H9 (cell line): ENCODE measurements around the gene RALGDS. TPM values are rescaled to one million over a fixed set of nuclear protein-coding genes. Genes with fewer than 3 reads are reported as not detected.
A peak's percentile ranks its signal among the peaks of the same experiment; 100 is the strongest.
"Not testable (repeated sequence)": the region's sequence is repeated elsewhere in the genome, so short reads cannot be mapped to it uniquely, and the experiment has no call there.

Experiments used
- DNase-seq: peaks from one replicate; pipeline ENCODE4 v3.0.0-alpha.2; 2017
- H2AFZ ChIP-seq: one replicate; pipeline ENCODE4 v1.6.1; 2013; ENCODE audit warnings: mild to moderate bottlenecking, low read length, control low read depth, moderate library complexity
- H2AK5ac ChIP-seq: 2 replicates; pipeline ENCODE4 v1.6.1; 2013; ENCODE audit warnings: low read length, control low read depth, mixed read lengths; ENCODE audit not compliant: insufficient read length
- H2BK120ac ChIP-seq: one replicate; pipeline ENCODE4 v1.6.1; 2013; ENCODE audit warnings: low read depth, mild to moderate bottlenecking, low read length, control low read depth, inconsistent platforms; ENCODE audit not compliant: poor library complexity, severe bottlenecking
- H2BK12ac ChIP-seq: 2 replicates; pipeline ENCODE4 v1.6.1; 2013; ENCODE audit warnings: low read length, control low read depth, mixed read lengths, low read depth; ENCODE audit not compliant: insufficient read length
- H2BK15ac ChIP-seq: 2 replicates; pipeline ENCODE4 v1.6.1; 2013; ENCODE audit warnings: low read depth, low read length, control low read depth
- H2BK20ac ChIP-seq: one replicate; pipeline ENCODE4 v1.6.1; 2013; ENCODE audit warnings: low read depth, mild to moderate bottlenecking, low read length, control low read depth, inconsistent platforms; ENCODE audit not compliant: poor library complexity, severe bottlenecking
- H2BK5ac ChIP-seq: 2 replicates; pipeline ENCODE4 v1.6.1; 2013; ENCODE audit warnings: low read length, control low read depth, mixed read lengths; ENCODE audit not compliant: insufficient read length
- H3K14ac ChIP-seq: 2 replicates; pipeline ENCODE4 v1.6.1; 2013; ENCODE audit warnings: low read length, control low read depth; ENCODE audit not compliant: insufficient read depth
- H3K18ac ChIP-seq: 2 replicates; pipeline ENCODE4 v1.6.1; 2013; ENCODE audit warnings: low read depth, mild to moderate bottlenecking, mixed read lengths, low read length, control low read depth; ENCODE audit not compliant: insufficient read length
- H3K23ac ChIP-seq: 2 replicates; pipeline ENCODE4 v1.6.1; 2013; ENCODE audit warnings: low read length, control low read depth, mixed read lengths, low read depth; ENCODE audit not compliant: insufficient read length
- H3K23me2 ChIP-seq: 2 replicates; pipeline ENCODE4 v1.6.1; 2013; ENCODE audit warnings: low read depth, mild to moderate bottlenecking, mixed read lengths, low read length, control low read depth; ENCODE audit not compliant: insufficient read length, poor library complexity, severe bottlenecking
- H3K27ac ChIP-seq: 2 replicates; pipeline ENCODE4 v1.5.1; 2013; ENCODE audit warnings: low read length, control low read depth, mixed read lengths, low read depth; ENCODE audit not compliant: insufficient read length
- H3K27me3 ChIP-seq: 2 replicates; pipeline ENCODE4 v1.6.1; 2013; ENCODE audit warnings: low read length, control low read depth, inconsistent platforms; ENCODE audit not compliant: insufficient read depth
- H3K4ac ChIP-seq: 2 replicates; pipeline ENCODE4 v1.6.1; 2013; ENCODE audit warnings: low read depth, mild to moderate bottlenecking, control low read depth, inconsistent platforms, low read length, moderate library complexity
- H3K4me1 ChIP-seq: 2 replicates; pipeline ENCODE4 v1.6.1; 2013; ENCODE audit warnings: low read length, control low read depth, inconsistent platforms; ENCODE audit not compliant: insufficient read depth
- H3K4me2 ChIP-seq: 2 replicates; pipeline ENCODE4 v1.6.1; 2013; ENCODE audit warnings: low read length, control low read depth, mixed read lengths; ENCODE audit not compliant: insufficient read length, insufficient read depth
- H3K56ac ChIP-seq: 2 replicates; pipeline ENCODE4 v1.6.1; 2013; ENCODE audit warnings: low read depth, mild to moderate bottlenecking, mixed read lengths, low read length, control low read depth; ENCODE audit not compliant: insufficient read length
- H3K79me1 ChIP-seq: 2 replicates; pipeline ENCODE4 v1.6.1; 2013; ENCODE audit warnings: low read depth, mild to moderate bottlenecking, moderate library complexity, low read length, control low read depth, inconsistent platforms; ENCODE audit not compliant: insufficient read depth, poor library complexity, severe bottlenecking
- H3K79me2 ChIP-seq: 2 replicates; pipeline ENCODE4 v1.6.1; 2013; ENCODE audit warnings: low read length, control low read depth, inconsistent platforms; ENCODE audit not compliant: insufficient read depth
- H3K9ac ChIP-seq: 2 replicates; pipeline ENCODE4 v1.6.1; 2013; ENCODE audit warnings: low read length, control low read depth, mixed read lengths; ENCODE audit not compliant: insufficient read length; ENCODE audit errors: extremely low read depth
- H3K9me3 ChIP-seq: one replicate; pipeline ENCODE4 v1.6.1; 2013; ENCODE audit warnings: low read depth, low read length, inconsistent platforms; ENCODE audit not compliant: control insufficient read depth
- H3T11ph ChIP-seq: one replicate; pipeline ENCODE4 v1.6.1; 2013; ENCODE audit warnings: mild to moderate bottlenecking, low read length, control low read depth, inconsistent platforms
- H4K20me1 ChIP-seq: one replicate; pipeline ENCODE4 v1.6.1; 2013; ENCODE audit not compliant: control insufficient read depth, insufficient read length, insufficient read depth
- H4K5ac ChIP-seq: 2 replicates; pipeline ENCODE4 v1.6.1; 2013; ENCODE audit warnings: low read depth, mild to moderate bottlenecking, mixed read lengths, low read length, control low read depth; ENCODE audit not compliant: insufficient read length
- H4K8ac ChIP-seq: replicated peaks from 2 replicates; pipeline ENCODE4 v1.6.1; 2013; ENCODE audit warnings: low read length, control low read depth, mixed read lengths, low read depth; ENCODE audit not compliant: insufficient read length
- H4K91ac ChIP-seq: 2 replicates; pipeline ENCODE4 v1.6.1; 2013; ENCODE audit warnings: low read depth, mild to moderate bottlenecking, moderate library complexity, mixed read lengths, low read length, control low read depth; ENCODE audit not compliant: insufficient read length
- H3K27ac Mint-ChIP-seq, 3 experiments: 2 replicates in 2 of 3; 3 replicates in 1 of 3; pipeline ENCODE4 v1.8.0; 2020 to 2021; ENCODE audit warnings: mixed read lengths in 3 of 3, mild to moderate bottlenecking in 1 of 3, moderate library complexity in 1 of 3
- H3K27me3 Mint-ChIP-seq: 2 replicates; pipeline ENCODE4 v1.8.0; 2021; ENCODE audit warnings: low read depth, mild to moderate bottlenecking, moderate library complexity, mixed read lengths
- H3K36me3 Mint-ChIP-seq, 3 experiments: 2 replicates in 2 of 3; 3 replicates in 1 of 3; pipeline ENCODE4 v1.8.0; 2020 to 2021; ENCODE audit warnings: low read depth in 3 of 3, mixed read lengths in 3 of 3; ENCODE audit not compliant: insufficient read depth in 1 of 3
- H3K4me1 Mint-ChIP-seq, 2 experiments: 2 replicates each; pipeline ENCODE4 v1.8.0; 2020; ENCODE audit warnings: mixed read lengths in 2 of 2
- H3K4me3 Mint-ChIP-seq, 2 experiments: 2 replicates in 1 of 2; 3 replicates in 1 of 2; pipeline ENCODE4 v1.8.0; 2020 to 2021; ENCODE audit warnings: mild to moderate bottlenecking in 2 of 2, mixed read lengths in 2 of 2, moderate library complexity in 1 of 2
- H3K9me3 Mint-ChIP-seq, 2 experiments: 2 replicates in 1 of 2; 3 replicates in 1 of 2; pipeline ENCODE4 v1.8.0; 2020; ENCODE audit warnings: mild to moderate bottlenecking in 2 of 2, mixed read lengths in 2 of 2, moderate library complexity in 1 of 2
- WGBS: extraction: QIAGEN DNeasy Blood & Tissue Kit; methylation state at CpG from one replicate; pipeline ENCODE4 v1.1.7; 2013; ENCODE audit warnings: missing lambda C conversion rate, low lambda C conversion rate, mixed read lengths; ENCODE audit not compliant: insufficient read length; ENCODE audit errors: extremely low coverage; 5-methylcytosine and 5-hydroxymethylcytosine counted together
- total RNA-seq: library from RNA; stranded (reverse); gene quantifications from 2 replicates; pipeline ENCODE4 v1.2.1, GENCODE V29; 2021
- TF ChIP-seq, protein P1 (sequence below): fragments of 200-600 bp; sonication (generic); conservative IDR thresholded peaks from 3 replicates; pipeline ENCODE4 v1.8.0; 2021; ENCODE audit warnings: antibody characterized with exemption, mild to moderate bottlenecking

The RALGDS gene
- total RNA-seq, 1 experiment from 2014 or later, result 21.3 TPM

GRCh38 chr9:133170716-133171115 is 49.7 kb upstream of the RALGDS start:
- Mint-ChIP-seq H3K4me1 (peaks cover 6 to 8% of the 10 kb centered on the region in 2 experiments), H3K27ac (no peak overlapping the region), H3K4me3 (no peak overlapping the region), H3K27me3 (peaks cover 42% of the 10 kb centered on the region), H3K9me3 (no peaks in the 10 kb centered on the region), H3K36me3 (no peaks in the 10 kb centered on the region)
- Histone ChIP-seq H3K79me1 (no peaks in the 10 kb centered on the region), H3K14ac (no peak overlapping the region), H4K8ac (no peak overlapping the region), H3T11ph (no peak overlapping the region), H3K9me3 (no peaks in the 10 kb centered on the region), H3K18ac (no peak overlapping the region), H2AFZ (no peak overlapping the region), H2BK120ac (no peak overlapping the region), H2AK5ac (no peak overlapping the region), H3K4me2 (no peak overlapping the region), H3K4me1 (no peaks in the 10 kb centered on the region), H4K20me1 (no peaks in the 10 kb centered on the region), H4K5ac (no peak overlapping the region), H3K9ac (no peak overlapping the region), H2BK20ac (no peak overlapping the region), H2BK12ac (no peak overlapping the region), H3K27ac (no peak overlapping the region), H3K27me3 (no peaks in the 10 kb centered on the region; the same call in 1 of the 2 replicates), H3K79me2 (no peaks in the 10 kb centered on the region), H2BK5ac (no peak overlapping the region), H3K23ac (no peak overlapping the region), H2BK15ac (no peak overlapping the region), H3K4ac (no peak overlapping the region), H4K91ac (no peak overlapping the region), H3K56ac (no peak overlapping the region), H3K23me2 (no peaks in the 10 kb centered on the region)
- WGBS, result no CpG with 5 or more reads among the region's 11 CpGs
- TF ChIP-seq, protein P1, sequence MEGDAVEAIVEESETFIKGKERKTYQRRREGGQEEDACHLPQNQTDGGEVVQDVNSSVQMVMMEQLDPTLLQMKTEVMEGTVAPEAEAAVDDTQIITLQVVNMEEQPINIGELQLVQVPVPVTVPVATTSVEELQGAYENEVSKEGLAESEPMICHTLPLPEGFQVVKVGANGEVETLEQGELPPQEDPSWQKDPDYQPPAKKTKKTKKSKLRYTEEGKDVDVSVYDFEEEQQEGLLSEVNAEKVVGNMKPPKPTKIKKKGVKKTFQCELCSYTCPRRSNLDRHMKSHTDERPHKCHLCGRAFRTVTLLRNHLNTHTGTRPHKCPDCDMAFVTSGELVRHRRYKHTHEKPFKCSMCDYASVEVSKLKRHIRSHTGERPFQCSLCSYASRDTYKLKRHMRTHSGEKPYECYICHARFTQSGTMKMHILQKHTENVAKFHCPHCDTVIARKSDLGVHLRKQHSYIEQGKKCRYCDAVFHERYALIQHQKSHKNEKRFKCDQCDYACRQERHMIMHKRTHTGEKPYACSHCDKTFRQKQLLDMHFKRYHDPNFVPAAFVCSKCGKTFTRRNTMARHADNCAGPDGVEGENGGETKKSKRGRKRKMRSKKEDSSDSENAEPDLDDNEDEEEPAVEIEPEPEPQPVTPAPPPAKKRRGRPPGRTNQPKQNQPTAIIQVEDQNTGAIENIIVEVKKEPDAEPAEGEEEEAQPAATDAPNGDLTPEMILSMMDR, result no peak
- DNase-seq, result no peak

GRCh38 chr9:133169687-133170086 is 48.6 kb upstream of the RALGDS start:
- not testable (repeated sequence) for H2AFZ ChIP-seq, H4K20me1 ChIP-seq, H3K9me3 Mint-ChIP-seq, H3K9me3 ChIP-seq, H3K56ac ChIP-seq, H3K14ac ChIP-seq, H4K5ac ChIP-seq, H3K23me2 ChIP-seq, H2BK20ac ChIP-seq, H2BK5ac ChIP-seq, H3K4me3 Mint-ChIP-seq, H2BK12ac ChIP-seq, H3K23ac ChIP-seq, H3K4me1 Mint-ChIP-seq, H2AK5ac ChIP-seq, H3K4me2 ChIP-seq, H4K8ac ChIP-seq, H3K18ac ChIP-seq, DNase-seq, H3T11ph ChIP-seq, H3K79me1 ChIP-seq, H3K4me1 ChIP-seq, H2BK120ac ChIP-seq, H3K9ac ChIP-seq, H3K27ac ChIP-seq, H2BK15ac ChIP-seq, H3K36me3 Mint-ChIP-seq, H4K91ac ChIP-seq, H3K4ac ChIP-seq, H3K79me2 ChIP-seq, H3K27me3 ChIP-seq
- H3K27me3 Mint-ChIP-seq, result peaks cover 38% of the 10 kb centered on the region
- no CpG with 5 or more reads among the region's 12 CpGs for WGBS
- H3K27ac Mint-ChIP-seq, result peak overlapping the region in 1 of 3 experiments; percentile 31; a peak in 1 of 7 replicates
